ENCODE results near the gene LRP1B.

DNA sequence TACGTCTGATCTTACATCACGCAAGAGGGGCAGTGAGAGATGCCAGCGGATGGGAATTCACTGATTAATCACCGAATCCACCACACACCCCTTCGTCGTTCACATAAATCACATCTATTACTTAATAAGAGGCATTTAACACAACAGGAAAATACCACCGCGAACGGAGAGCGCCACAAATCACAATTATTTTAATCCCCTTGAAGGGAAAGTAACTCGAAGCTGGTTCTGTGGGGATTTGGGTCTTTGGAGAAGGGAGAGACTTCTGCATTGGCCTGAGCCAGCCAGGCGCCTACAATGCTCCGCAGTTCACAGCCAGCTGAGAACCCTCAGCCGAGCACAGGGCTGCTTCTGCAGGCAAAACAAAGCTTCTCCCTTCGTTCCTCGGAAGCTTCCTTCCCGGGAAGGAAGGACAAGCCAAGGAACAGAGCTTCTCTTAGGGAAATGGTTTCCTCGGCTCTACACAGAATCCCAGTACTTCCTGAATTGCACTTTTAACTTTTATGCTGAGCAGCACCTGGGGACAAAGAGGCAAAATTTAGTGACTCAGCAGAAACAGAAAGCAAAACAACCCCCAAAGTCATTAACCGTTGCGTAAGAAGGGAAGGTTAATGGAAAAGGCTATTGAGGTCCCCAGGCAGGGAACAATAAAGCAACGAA, at the start of gene LRP1B:
- no peak for TF ChIP-seq TAF1 (IDR thresholded peaks at IDR 0.05; ENCODE audit: low read depth)
- no peak for TF ChIP-seq YY1 (IDR thresholded peaks at IDR 0.05; ENCODE audit: low read depth)
- TF ChIP-seq MAX (IDR thresholded peaks at IDR 0.05) = no peak
- TF ChIP-seq CREB1 (IDR thresholded peaks at IDR 0.05; ENCODE audit: low read depth) = no peak
- TF ChIP-seq RAD21 (IDR thresholded peaks at IDR 0.05; ENCODE audit: low read depth) = no peak
- no peak for TF ChIP-seq TEAD4 (IDR thresholded peaks at IDR 0.05)
- TF ChIP-seq EP300 (IDR thresholded peaks at IDR 0.05; ENCODE audit: borderline replicate concordance) = no peak
- no peak for TF ChIP-seq NFIC (IDR thresholded peaks at IDR 0.05)
- TF ChIP-seq TCF12 (IDR thresholded peaks at IDR 0.05; ENCODE audit: low read depth) = no peak
- TF ChIP-seq REST (IDR thresholded peaks at IDR 0.05; ENCODE audit: low read depth) = no peak
- no peak for TF ChIP-seq ZBTB7A (IDR thresholded peaks at IDR 0.05; ENCODE audit: low read depth)
- peak; percentile 76 for TF ChIP-seq CEBPB (IDR thresholded peaks at IDR 0.05)
- TF ChIP-seq FOXM1 (IDR thresholded peaks at IDR 0.05; ENCODE audit: borderline replicate concordance, low read depth) = no peak
- TF ChIP-seq EGR1 (IDR thresholded peaks at IDR 0.05) = no peak

All from Ishikawa (cell line).